HUES6 (cell line): ENCODE results near the gene DCC.

Experiments
- H3K27ac ChIP-seq: 2 replicates; pipeline ENCODE4 v1.7.0; 2013; ENCODE audit warnings: low read depth, mild to moderate bottlenecking, low read length, inconsistent platforms
- H3K27me3 ChIP-seq: 2 replicates; pipeline ENCODE4 v1.6.1; 2013; ENCODE audit warnings: low read length; ENCODE audit not compliant: control insufficient read depth, insufficient read depth
- H3K36me3 ChIP-seq: 2 replicates; pipeline ENCODE4 v1.6.1; 2013; ENCODE audit warnings: low read length; ENCODE audit not compliant: control insufficient read depth, insufficient read depth
- H3K4me1 ChIP-seq: 2 replicates; pipeline ENCODE4 v1.6.1; 2013; ENCODE audit warnings: low read length; ENCODE audit not compliant: control insufficient read depth, insufficient read depth
- H3K4me3 ChIP-seq: 2 replicates; pipeline ENCODE4 v1.5.1; 2013; ENCODE audit warnings: low read depth, low read length
- H3K9ac ChIP-seq: one replicate; pipeline ENCODE4 v1.6.1; 2013; ENCODE audit warnings: mild to moderate bottlenecking, low read length
- H3K9me3 ChIP-seq: 2 replicates; pipeline ENCODE4 v1.6.1; 2013; ENCODE audit warnings: low read depth, low read length; ENCODE audit not compliant: control insufficient read depth, insufficient read depth

DCC gene

GRCh38 chr18:53153281-53153680 is 813.3 kb downstream of the DCC start:
- Histone ChIP-seq H3K4me3 (no peak overlapping the region), H3K9me3 (no peaks in the 10 kb centered on the region), H3K27ac (no peak overlapping the region), H3K4me1 (no peaks in the 10 kb centered on the region), H3K27me3 (no peaks in the 10 kb centered on the region), H3K9ac (no peak overlapping the region), H3K36me3 (no peaks in the 10 kb centered on the region)

- Histone ChIP-seq H3K4me3 (no peak overlapping the region), H3K36me3 (no peaks in the 10 kb centered on the region), H3K27me3 (no peaks in the 10 kb centered on the region), H3K4me1 (no peaks in the 10 kb centered on the region), H3K27ac (no peak overlapping the region), H3K9me3 (no peaks in the 10 kb centered on the region), H3K9ac (no peak overlapping the region)
Observed at GRCh38 chr18:53153800-53154199, 813.8 kb downstream of the DCC start.

- Histone ChIP-seq H3K36me3 (no peaks in the 10 kb centered on the region), H3K27me3 (no peaks in the 10 kb centered on the region), H3K4me1 (no peaks in the 10 kb centered on the region), H3K4me3 (no peak overlapping the region), H3K9me3 (no peaks in the 10 kb centered on the region), H3K27ac (no peak overlapping the region), H3K9ac (no peak overlapping the region)
Observed at GRCh38 chr18:53165770-53166169, 825.8 kb downstream of the DCC start.

GRCh38 chr18:53169346-53169745 is 829.3 kb downstream of the DCC start:
- no peaks in the 10 kb centered on the region for H3K27me3 ChIP-seq
- no peak overlapping the region for H3K27ac ChIP-seq
- H3K4me3 ChIP-seq: no peak overlapping the region
- no peak overlapping the region for H3K9ac ChIP-seq
- no peaks in the 10 kb centered on the region for H3K9me3 ChIP-seq
- H3K4me1 ChIP-seq: no peaks in the 10 kb centered on the region
- H3K36me3 ChIP-seq: no peaks in the 10 kb centered on the region

DNA sequence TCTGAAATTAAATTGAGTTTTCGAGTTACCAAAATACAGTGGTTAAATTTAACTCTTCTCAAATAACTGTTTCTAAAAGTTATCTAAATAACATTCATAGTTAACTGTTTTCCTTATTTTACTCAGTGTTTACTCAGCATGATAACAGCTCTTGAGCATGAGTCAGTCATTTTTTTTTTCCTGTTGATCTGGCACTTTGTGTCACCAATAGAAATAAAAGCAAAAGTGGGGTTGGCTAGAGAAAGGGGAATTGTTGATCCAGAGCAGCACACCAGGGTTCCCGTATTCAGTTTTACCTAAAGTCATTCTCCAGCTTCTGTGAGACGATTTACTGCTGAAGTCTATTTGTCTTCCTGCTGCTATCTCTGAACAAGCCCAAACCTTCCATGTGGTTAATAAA is 851.6 kb downstream of the DCC start:
- Histone ChIP-seq H3K36me3 (no peaks in the 10 kb centered on the region), H3K9me3 (no peaks in the 10 kb centered on the region), H3K9ac (no peak overlapping the region), H3K4me3 (no peak overlapping the region), H3K27me3 (no peaks in the 10 kb centered on the region), H3K4me1 (peaks cover 3% of the 10 kb centered on the region; the same call in 1 of the 2 replicates), H3K27ac (no peak overlapping the region)

DNA sequence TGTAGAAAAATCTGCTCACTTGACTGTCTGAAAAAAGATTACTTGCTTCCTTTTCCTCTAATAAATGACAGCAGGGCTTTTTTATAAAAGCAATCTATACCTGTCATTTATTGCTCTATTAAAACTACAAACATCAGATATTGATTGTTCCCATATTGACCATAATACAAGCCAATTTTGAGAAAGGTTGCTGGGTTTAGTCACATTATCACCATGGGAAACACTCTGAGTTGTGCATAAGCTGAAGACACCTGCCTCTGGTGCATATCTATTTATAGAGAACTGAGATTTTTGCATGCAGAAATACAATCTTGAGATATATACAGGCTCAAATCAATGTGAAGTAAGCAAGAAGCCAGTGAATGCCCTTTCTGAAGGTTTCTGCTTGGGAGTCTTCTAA is 853.9 kb downstream of the DCC start:
- Histone ChIP-seq H3K4me1 (peaks cover 3% of the 10 kb centered on the region; the same call in 1 of the 2 replicates), H3K4me3 (no peak overlapping the region), H3K36me3 (no peaks in the 10 kb centered on the region), H3K27ac (no peak overlapping the region), H3K9me3 (no peaks in the 10 kb centered on the region), H3K27me3 (no peaks in the 10 kb centered on the region), H3K9ac (no peak overlapping the region)

- no peaks in the 10 kb centered on the region for H3K27me3 ChIP-seq
- no peak overlapping the region for H3K4me3 ChIP-seq
- no peaks in the 10 kb centered on the region for H3K4me1 ChIP-seq
- no peaks in the 10 kb centered on the region for H3K36me3 ChIP-seq
- H3K9ac ChIP-seq: no peak overlapping the region
- H3K27ac ChIP-seq: no peak overlapping the region
- no peaks in the 10 kb centered on the region for H3K9me3 ChIP-seq
Observed at GRCh38 chr18:53219853-53220252, 879.9 kb downstream of the DCC start.

- H3K4me3 ChIP-seq: no peak overlapping the region
- no peaks in the 10 kb centered on the region for H3K4me1 ChIP-seq
- no peak overlapping the region for H3K9ac ChIP-seq
- no peaks in the 10 kb centered on the region for H3K36me3 ChIP-seq
- no peak overlapping the region for H3K27ac ChIP-seq
- H3K27me3 ChIP-seq: no peaks in the 10 kb centered on the region
- peaks cover 4% of the 10 kb centered on the region; the same call in 1 of the 2 replicates for H3K9me3 ChIP-seq
Observed at GRCh38 chr18:53224128-53224778, 884.3 kb downstream of the DCC start.

GRCh38 chr18:53225567-53226325 is 885.7 kb downstream of the DCC start:
- H3K36me3 ChIP-seq: no peaks in the 10 kb centered on the region
- H3K9ac ChIP-seq: no peak overlapping the region
- no peak overlapping the region for H3K27ac ChIP-seq
- H3K9me3 ChIP-seq: peaks cover 4% of the 10 kb centered on the region; the same call in 1 of the 2 replicates
- no peaks in the 10 kb centered on the region for H3K27me3 ChIP-seq
- no peaks in the 10 kb centered on the region for H3K4me1 ChIP-seq
- H3K4me3 ChIP-seq: no peak overlapping the region

DNA sequence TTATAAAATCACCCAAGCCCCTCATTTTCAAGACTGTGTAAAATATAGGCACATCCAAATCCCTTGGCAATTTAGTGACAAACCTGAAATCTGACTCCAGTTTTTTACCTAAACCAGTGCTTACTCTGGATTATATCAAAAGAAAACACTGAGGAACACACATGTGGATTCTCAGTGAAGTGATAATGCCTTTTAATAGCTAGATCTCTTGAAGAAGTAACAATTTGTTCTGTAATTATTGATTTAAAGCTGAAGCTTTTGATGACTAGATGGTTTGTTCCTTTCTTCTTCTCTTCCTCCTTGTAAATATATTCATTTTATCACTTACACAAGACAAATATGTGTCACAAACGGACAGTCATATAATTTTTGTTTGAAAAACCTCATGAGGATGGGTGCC is 894.6 kb downstream of the DCC start:
- Histone ChIP-seq H3K36me3 (no peaks in the 10 kb centered on the region), H3K4me1 (no peaks in the 10 kb centered on the region), H3K27ac (no peak overlapping the region), H3K9me3 (no peaks in the 10 kb centered on the region), H3K27me3 (no peaks in the 10 kb centered on the region), H3K4me3 (no peak overlapping the region), H3K9ac (no peak overlapping the region)

- Histone ChIP-seq H3K4me3 (no peak overlapping the region), H3K36me3 (no peaks in the 10 kb centered on the region), H3K9me3 (peaks cover 5% of the 10 kb centered on the region), H3K27ac (no peak overlapping the region), H3K9ac (no peak overlapping the region), H3K4me1 (no peaks in the 10 kb centered on the region), H3K27me3 (no peaks in the 10 kb centered on the region)
Observed at GRCh38 chr18:53241161-53241560, 901.2 kb downstream of the DCC start.
